Left colon (tissue), 2 donors: ENCODE measurements around the gene ZFAND4. TPM values are rescaled to one million over a fixed set of nuclear protein-coding genes. Genes with fewer than 3 reads are reported as not detected.
"Not testable (repeated sequence)": the region's sequence is repeated elsewhere in the genome, so short reads cannot be mapped to it uniquely, and the experiment has no call there.

Source experiments
- ATAC-seq: fragments of 200-7000 bp; cut with Tn5 transposase; one replicate; pipeline ENCODE4 v1.9.1; 2020; ENCODE audit warnings: mild to moderate bottlenecking, moderate library complexity
- DNase-seq, 2 donors: peaks; one replicate each; pipeline ENCODE4 v3.0.0-alpha.2; 2020
- intact Hi-C, 2 donors: fragments of 100-400 bp; cut with DNase I in 1 of 2; cut with micrococcal nuclease in 1 of 2; formaldehyde crosslinking; loops; one replicate each; pipeline versions ENCODE4 v1.11.2 to v1.14.0; 2022; cut with DNase I, micrococcal nuclease
- long read RNA-seq: library from polyadenylated mRNA; unstranded; transcript quantifications from one replicate; pipeline ENCODE4 v2.0.0, GENCODE V29; 2021
- total RNA-seq, 2 donors: library from RNA; stranded (reverse); fragmentation: NEBNext Ultra II Directional; extraction: Animal tissue kit (Norgen Biotek cat#: 25700); gene quantifications; one replicate each; pipeline ENCODE4 v1.2.1, GENCODE V29; 2021
- donor health status: DM: no; HTN: no; CAD: no.
- donor health status: DM: yes; HTN: yes; CAD: no.

ZFAND4 gene
- total RNA-seq = 10 to 100 TPM; 13.9 to 19.0 TPM
- long read RNA-seq, partial matches to known transcripts = 4 of 15 reads
- long read RNA-seq, other reads (novel, unspliced or antisense) = 9 of 15 reads

GRCh38 chr10:45672181-45673073 lies at the start of gene ZFAND4:
Gene ZFAND4, minus strand, starts transcription at chr10:45672772. Its CDS starts 9,047 bp downstream, at chr10:45663725.
- intact Hi-C loops = no loop called here
- DNase-seq (peak; percentile 98), ATAC-seq (peak; percentile 96)

GRCh38 chr10:45721503-45721902 lies 48.9 kb upstream of the ZFAND4 start:
- DNase-seq, intact Hi-C loops, ATAC-seq: not testable (repeated sequence)

- DNase-seq, ATAC-seq, intact Hi-C loops: not testable (repeated sequence)
These were observed 45.1 kb upstream of the ZFAND4 start for GRCh38 chr10:45717642-45718041.

DNA sequence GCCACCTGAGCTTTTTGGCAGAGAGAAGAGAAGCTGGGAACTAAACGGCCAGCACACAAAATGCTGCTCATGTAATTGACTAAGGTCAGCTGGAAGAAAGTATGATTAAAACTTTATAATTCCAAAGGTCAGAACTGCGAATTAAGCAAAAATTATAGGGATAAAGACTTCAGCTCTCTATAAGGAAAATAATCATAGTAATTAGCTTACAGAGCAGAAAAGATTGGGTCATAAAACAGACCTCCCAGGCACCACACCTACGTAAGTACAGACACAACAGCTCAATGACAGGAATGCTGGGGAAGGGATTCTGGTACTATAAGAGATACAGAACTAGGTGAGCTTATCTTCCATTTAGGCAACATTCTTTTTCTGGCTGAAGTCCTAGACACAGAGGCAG lies 44.5 kb upstream of the ZFAND4 start:
- DNase-seq, intact Hi-C loops: not testable (repeated sequence)
- peak; percentile 93 for ATAC-seq

DNA sequence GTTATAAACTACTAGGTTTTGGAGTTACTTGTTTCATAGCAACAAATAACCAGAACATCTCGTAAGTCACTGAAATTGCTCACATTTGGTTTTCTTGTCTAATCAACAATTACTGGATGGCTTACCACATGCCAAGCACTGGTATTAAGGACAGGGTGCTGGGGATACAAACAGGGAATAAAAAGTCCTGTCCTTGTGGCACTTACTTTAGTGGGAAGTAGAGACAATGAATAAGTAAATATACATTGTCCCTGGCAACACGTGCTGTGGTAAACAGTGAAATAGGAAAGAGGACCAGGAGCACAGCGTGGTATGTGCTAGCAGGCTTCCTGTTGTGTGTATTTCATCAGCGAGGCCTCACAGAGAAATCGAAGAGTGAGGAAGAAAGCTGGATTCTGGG lies 38.7 kb upstream of the ZFAND4 start:
- intact Hi-C loops, ATAC-seq, DNase-seq: not testable (repeated sequence)

- DNase-seq, intact Hi-C loops, ATAC-seq: not testable (repeated sequence)
These were observed 37.7 kb upstream of the ZFAND4 start for GRCh38 chr10:45710200-45710796.

DNA sequence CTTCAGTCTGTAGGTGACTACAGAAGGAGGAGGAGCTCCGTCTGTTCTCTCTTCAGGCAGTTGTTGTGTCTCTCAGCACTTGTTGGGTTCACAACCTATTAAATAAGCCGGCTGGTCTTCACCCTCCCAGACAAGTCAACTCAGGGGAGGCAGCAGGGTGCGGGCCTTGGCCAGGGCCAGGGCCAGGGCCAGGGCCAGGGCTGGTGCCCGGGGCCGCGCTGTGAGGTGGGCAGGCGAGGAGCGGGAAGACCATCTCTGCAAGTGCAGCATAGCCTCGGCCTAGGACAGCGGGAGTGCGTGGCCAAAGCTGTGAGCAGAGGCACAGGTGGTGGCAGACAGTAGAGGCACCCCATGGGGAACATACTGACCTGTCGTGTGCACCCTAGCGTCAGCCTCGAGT lies 5.9 kb upstream of the ZFAND4 start:
- ATAC-seq, intact Hi-C loops, DNase-seq: not testable (repeated sequence)

GRCh38 chr10:45675388-45675787 lies 2.8 kb upstream of the ZFAND4 start:
- no peak for ATAC-seq
- DNase-seq = no peak
- intact Hi-C loops = no loop called here

GRCh38 chr10:45673074-45673648 lies 589 bp upstream of the ZFAND4 start:
- peak; percentile 12 for ATAC-seq
- peak; percentile 32 to 35 for DNase-seq
- intact Hi-C loops = no loop called here

DNA sequence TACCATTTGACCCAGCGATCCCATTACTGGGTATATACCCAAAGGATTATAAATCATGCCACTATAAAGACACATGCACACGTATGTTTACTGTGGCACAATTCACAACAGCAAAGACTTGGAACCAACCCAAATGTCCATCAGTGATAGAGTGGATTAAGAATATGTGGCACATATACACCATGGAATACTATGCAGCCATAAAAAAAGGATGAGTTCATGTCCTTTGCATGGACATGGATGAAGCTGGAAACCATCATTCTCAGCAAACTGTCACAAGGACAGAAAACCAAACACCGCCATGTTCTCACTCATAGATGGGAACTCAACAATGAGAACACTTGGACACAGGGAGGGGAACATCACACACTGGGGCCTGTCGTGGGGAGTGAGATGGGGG lies 1.3 kb downstream of the ZFAND4 start:
- ATAC-seq, intact Hi-C loops, DNase-seq: not testable (repeated sequence)

- DNase-seq, ATAC-seq, intact Hi-C loops: not testable (repeated sequence)
These were observed 2.7 kb downstream of the ZFAND4 start for GRCh38 chr10:45669897-45670296.

GRCh38 chr10:45660876-45661411 lies 11.6 kb downstream of the ZFAND4 start:
- intact Hi-C loops = no loop called here
- no peak for DNase-seq

GRCh38 chr10:45657033-45657926 lies 15.3 kb downstream of the ZFAND4 start:
- intact Hi-C loops = no loop called here
- DNase-seq = no peak
- ATAC-seq = no peak

More at GRCh38 chr10:45660876-45661411, 11.6 kb downstream of the ZFAND4 start:
- no peak for ATAC-seq

DNA sequence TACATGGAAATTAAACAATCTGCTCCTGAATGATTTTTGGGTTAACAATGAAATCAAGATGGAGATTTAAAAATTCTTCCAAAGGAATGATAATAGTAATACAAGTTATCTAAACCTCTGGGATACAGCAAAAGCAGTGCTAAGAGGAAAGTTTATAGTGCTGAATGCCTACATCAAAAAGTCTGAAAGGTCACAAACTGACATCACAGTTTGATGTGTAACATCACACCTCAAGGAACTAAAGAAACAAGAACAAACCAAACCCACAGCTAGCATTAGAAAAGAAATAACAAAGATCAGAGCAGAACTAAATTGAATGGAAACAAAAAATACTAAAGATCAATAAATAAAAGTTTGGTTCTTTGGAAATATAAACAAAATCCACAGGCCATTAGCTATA lies 17.4 kb downstream of the ZFAND4 start:
- no peak for DNase-seq
- intact Hi-C loops = no loop called here
- ATAC-seq = no peak

DNA sequence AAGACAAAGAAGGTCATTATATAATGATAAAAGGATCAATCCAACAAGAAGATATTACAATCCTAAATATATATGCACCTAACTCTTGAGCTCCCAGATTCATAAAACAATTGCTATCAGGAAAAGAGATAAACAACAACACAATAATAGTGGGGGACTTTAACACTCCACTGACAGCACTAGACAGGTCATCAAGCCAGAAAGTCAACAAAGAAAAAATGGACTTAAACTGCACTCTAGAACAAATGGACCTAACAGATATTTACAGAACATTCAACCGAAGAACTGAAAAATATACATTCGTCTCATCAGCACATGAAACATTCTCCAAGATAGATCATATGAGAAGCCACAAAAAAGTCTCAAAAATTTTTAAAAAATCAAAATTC lies 17.8 kb downstream of the ZFAND4 start:
- DNase-seq, intact Hi-C loops, ATAC-seq: not testable (repeated sequence)

DNA sequence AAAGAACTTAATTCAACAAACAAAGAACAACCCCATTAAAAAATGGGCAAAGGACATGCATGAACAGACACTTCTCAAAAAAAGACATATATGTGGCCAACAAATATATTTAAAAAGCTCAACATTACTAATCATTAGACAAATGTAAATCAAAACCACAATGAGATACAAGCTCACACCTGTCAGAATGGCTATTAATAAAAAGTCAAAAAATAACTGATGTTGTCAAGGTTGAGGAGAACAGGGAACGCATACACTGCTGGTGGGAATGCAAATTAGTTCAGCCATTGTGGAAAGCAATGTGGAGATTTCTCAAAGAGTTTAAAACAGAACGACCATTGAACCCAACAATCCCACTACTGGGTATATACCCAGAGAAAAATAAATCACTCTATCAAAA lies 19.1 kb downstream of the ZFAND4 start:
- DNase-seq (no peak), ATAC-seq (no peak)
- intact Hi-C loops = no loop called here

DNA sequence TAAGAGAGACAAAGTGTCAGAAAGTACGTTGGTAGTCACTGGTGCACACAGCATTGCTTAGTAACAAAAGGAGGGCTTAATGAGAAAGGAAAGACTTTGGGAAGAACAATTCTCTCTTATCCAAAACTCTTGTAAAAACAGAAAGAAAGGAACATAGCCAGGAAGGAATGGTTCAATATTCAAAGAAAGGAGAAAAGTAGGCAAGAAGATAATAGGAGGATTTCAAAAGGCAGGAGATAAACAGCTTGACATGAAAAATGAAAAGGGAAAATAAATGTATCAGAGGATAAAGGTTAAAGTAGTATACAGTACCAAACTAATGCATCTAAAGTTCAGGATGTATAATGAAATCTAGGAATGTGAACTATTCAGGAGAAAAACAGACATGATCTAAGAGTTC lies 20.1 kb downstream of the ZFAND4 start:
- no peak for DNase-seq
- ATAC-seq = no peak
- intact Hi-C loops = no loop called here

- intact Hi-C loops = no loop called here
- DNase-seq (no peak), ATAC-seq (no peak)
These were observed 23.3 kb downstream of the ZFAND4 start for GRCh38 chr10:45649296-45649695.
